Calu3 (cell line): ENCODE results near the gene JMJD7. TPM values are rescaled to one million over a fixed set of nuclear protein-coding genes. Genes with fewer than 3 reads are reported as not detected.

ENCODE experiments used
- BruUV-seq: library from RNA; stranded (reverse); fragments of 400-500 nt; replicated peaks from 2 replicates; lab custom pipeline; 2021; lab: Mats Ljungman, UMichigan
- CTCF ChIA-PET: fragments of 300-600 bp; sonication (Branson Sonifier 250); formaldehyde crosslinking; loops from one replicate; lab custom pipeline; 2022; ENCODE audit warnings: antibody characterized with exemption; lab: Charles Lee
- DNase-seq: peaks from one replicate; pipeline ENCODE4 v3.0.0; 2022
- H3K27ac Mint-ChIP-seq: one replicate; pipeline ENCODE4 v1.8.0; 2022; ENCODE audit warnings: mixed read lengths; ENCODE audit not compliant: unreplicated experiment
- H3K27me3 Mint-ChIP-seq: one replicate; pipeline ENCODE4 v1.8.0; 2022; ENCODE audit warnings: mixed read lengths; ENCODE audit not compliant: unreplicated experiment
- H3K36me3 Mint-ChIP-seq: one replicate; pipeline ENCODE4 v1.8.0; 2022; ENCODE audit warnings: mild to moderate bottlenecking, moderate library complexity, mixed read lengths; ENCODE audit not compliant: insufficient read depth, unreplicated experiment
- H3K4me1 Mint-ChIP-seq: one replicate; pipeline ENCODE4 v1.8.0; 2022; ENCODE audit warnings: mild to moderate bottlenecking, low read depth, mixed read lengths; ENCODE audit not compliant: unreplicated experiment
- H3K4me3 Mint-ChIP-seq: one replicate; pipeline ENCODE4 v1.8.0; 2022; ENCODE audit warnings: mild to moderate bottlenecking, low read depth, moderate library complexity, mixed read lengths; ENCODE audit not compliant: unreplicated experiment
- H3K9me3 Mint-ChIP-seq: one replicate; pipeline ENCODE4 v1.8.0; 2022; ENCODE audit warnings: low read depth, mixed read lengths; ENCODE audit not compliant: unreplicated experiment
- intact Hi-C: fragments of 100-400 bp; cut with micrococcal nuclease; formaldehyde crosslinking; loops from one replicate; pipeline ENCODE4 v1.10.0; 2022; ENCODE audit not compliant: unreplicated experiment
- total RNA-seq: library from RNA; stranded (reverse); gene quantifications from 2 replicates; pipeline ENCODE4 v1.2.3, GENCODE V29; 2022
- TF ChIP-seq, protein P1 (sequence below): fragments of 200-600 bp; IDR thresholded peaks from one replicate; pipeline ENCODE4 v1.8.0; 2022; ENCODE audit warnings: antibody characterized with exemption; ENCODE audit not compliant: unreplicated experiment

JMJD7 gene
- total RNA-seq, 1 experiment from 2014 or later = 9.4 TPM

DNA sequence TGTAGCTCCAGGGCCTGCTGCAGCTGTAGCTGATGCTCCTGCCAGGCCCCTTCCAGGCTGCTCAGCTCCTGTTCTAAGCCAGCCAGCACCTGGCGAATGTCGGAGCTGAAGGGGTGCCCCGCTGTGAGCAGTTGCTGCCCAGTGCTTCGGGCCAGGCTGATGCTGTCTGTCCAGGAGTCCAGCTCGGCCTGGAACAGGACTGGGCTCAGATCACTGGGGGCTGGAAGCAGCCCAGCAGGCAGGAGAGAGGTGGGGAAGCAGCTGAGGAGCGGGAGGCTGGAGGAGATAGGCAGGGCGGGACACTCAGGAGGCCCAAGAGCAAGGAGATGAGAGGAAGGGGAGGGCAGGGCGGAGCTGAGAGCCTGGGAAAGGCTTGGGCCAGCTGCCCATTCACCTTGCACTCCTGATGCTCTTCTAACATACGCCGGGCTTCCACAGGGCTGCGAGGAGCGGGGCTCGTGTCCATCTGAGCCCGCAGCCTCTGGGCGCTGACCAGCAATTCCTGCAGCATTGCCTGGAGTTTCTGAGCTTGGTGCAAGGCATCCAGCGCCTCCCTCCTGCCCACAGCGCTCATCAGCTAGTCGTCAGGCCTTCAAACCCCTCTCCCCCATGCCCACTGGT lies 34.0 kb downstream of the JMJD7 start:
- no peak overlapping the region for H3K27ac Mint-ChIP-seq
- CTCF ChIA-PET = no interaction called here

DNA sequence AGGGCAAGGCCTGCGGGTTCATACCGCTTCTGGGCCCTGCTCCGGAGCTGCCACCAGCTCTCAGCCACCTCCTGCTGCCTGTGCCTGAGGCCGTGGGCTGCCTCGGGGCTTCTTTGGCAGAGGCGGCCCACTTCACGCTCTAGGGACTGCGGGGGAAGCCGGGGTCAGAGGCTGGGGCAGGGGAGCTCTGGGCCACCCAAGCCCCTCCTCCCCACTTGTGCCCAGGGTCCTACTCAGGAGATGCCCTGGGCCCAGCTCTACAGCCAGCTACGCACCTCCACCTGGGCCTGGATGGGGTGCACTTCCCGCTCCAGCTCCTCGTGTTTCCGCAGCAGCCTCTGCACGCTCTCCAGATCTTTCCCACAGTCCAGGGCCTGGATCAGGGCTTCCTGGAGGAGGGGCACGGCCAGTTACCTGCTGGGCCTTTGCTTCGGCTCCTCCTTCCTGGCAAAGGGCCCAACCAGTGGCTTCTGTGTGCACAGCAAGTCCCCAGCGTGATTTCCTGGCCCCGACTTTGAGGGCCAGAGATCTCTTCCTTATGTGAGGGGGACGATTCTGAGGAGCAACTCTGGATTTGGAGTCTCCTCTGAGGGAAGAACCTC lies 34.7 kb downstream of the JMJD7 start:
- intact Hi-C loops = no loop called here
- Mint-ChIP-seq H3K27me3 (no peaks in the 10 kb centered on the region), H3K9me3 (no peaks in the 10 kb centered on the region), H3K27ac (no peak overlapping the region), H3K36me3 (no peaks in the 10 kb centered on the region), H3K4me3 (no peak overlapping the region), H3K4me1 (no peaks in the 10 kb centered on the region)
- BruUV-seq = no TSS peak
- no peak for DNase-seq
- TF ChIP-seq, protein P1, sequence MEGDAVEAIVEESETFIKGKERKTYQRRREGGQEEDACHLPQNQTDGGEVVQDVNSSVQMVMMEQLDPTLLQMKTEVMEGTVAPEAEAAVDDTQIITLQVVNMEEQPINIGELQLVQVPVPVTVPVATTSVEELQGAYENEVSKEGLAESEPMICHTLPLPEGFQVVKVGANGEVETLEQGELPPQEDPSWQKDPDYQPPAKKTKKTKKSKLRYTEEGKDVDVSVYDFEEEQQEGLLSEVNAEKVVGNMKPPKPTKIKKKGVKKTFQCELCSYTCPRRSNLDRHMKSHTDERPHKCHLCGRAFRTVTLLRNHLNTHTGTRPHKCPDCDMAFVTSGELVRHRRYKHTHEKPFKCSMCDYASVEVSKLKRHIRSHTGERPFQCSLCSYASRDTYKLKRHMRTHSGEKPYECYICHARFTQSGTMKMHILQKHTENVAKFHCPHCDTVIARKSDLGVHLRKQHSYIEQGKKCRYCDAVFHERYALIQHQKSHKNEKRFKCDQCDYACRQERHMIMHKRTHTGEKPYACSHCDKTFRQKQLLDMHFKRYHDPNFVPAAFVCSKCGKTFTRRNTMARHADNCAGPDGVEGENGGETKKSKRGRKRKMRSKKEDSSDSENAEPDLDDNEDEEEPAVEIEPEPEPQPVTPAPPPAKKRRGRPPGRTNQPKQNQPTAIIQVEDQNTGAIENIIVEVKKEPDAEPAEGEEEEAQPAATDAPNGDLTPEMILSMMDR = no peak
- CTCF ChIA-PET = no interaction called here

More for the DNA sequence above, 34.0 kb downstream of the JMJD7 start:
- H3K9me3 Mint-ChIP-seq = no peaks in the 10 kb centered on the region
- no peak overlapping the region for H3K4me3 Mint-ChIP-seq
- intact Hi-C loops = no loop called here
- H3K4me1 Mint-ChIP-seq = no peaks in the 10 kb centered on the region
- no TSS peak for BruUV-seq
- H3K36me3 Mint-ChIP-seq = no peaks in the 10 kb centered on the region
- TF ChIP-seq, protein P1 = no peak
- H3K27me3 Mint-ChIP-seq = no peaks in the 10 kb centered on the region
- no peak for DNase-seq

DNA sequence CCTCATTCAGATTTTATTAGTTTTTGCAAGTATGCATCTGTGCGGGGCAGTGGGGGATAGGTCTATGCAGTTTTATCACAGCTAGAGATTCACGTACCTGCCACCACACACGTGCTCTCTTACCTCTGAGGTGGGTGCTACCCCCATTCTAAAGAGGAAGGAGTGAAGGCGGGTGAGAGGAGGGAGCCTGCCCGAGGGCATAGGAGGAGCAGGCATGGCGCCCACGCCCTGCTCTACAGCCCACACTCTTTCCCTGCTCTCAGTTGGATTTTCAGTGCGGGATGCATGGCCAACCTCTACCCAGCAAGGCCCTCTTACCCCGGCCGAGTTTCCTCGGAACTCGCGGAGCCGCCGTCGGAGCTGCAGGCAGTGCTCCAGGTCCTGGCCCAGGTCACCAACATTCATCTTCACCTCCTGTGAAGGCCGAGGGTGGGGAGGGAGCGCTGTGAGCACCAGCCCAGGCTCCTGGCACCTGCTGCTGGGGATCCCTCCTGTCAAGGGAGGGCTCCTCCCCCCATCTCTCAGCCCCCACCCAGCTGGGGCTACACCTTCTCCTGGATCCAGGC lies 37.7 kb downstream of the JMJD7 start:
- Mint-ChIP-seq H3K9me3 (no peaks in the 10 kb centered on the region), H3K27ac (no peak overlapping the region), H3K36me3 (no peaks in the 10 kb centered on the region), H3K4me1 (no peaks in the 10 kb centered on the region), H3K4me3 (no peak overlapping the region), H3K27me3 (no peaks in the 10 kb centered on the region)
- CTCF ChIA-PET = no interaction called here
- no TSS peak for BruUV-seq
- DNase-seq = no peak
- intact Hi-C loops = no loop called here
- TF ChIP-seq, protein P1 = no peak

DNA sequence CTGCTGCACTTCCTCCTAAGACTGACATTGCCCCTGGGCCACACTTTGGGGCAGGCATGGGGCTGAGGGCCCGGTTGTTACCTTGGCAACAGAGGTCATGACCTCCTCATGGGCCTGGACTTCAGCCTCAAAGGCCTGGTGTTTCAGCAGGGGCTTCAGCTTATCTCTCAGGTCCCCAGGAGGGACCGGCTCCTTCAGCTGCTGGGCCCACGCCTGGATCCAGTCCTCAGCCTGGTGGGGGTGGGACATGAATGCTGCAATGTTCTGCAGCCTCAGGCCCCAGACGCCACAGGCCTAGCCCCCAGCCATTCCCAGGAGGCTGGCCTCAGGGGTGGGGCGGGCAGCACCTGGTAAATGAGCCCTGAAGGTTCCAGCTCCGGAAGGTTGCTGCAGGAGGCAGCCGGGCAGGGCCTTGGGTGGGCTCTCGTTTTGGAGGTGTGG lies 38.4 kb downstream of the JMJD7 start:
- DNase-seq = no peak
- BruUV-seq = no TSS peak
- Mint-ChIP-seq H3K4me3 (no peak overlapping the region), H3K27ac (no peak overlapping the region), H3K4me1 (no peaks in the 10 kb centered on the region), H3K27me3 (no peaks in the 10 kb centered on the region), H3K9me3 (no peaks in the 10 kb centered on the region), H3K36me3 (no peaks in the 10 kb centered on the region)
- CTCF ChIA-PET = no interaction called here
- TF ChIP-seq, protein P1 = no peak
- intact Hi-C loops = no loop called here
